Endothelial cell of umbilical vein (primary cell): Measurements from ENCODE around the gene VIM. TPM values are rescaled to one million over a fixed set of nuclear protein-coding genes. Genes with fewer than 3 reads are reported as not detected.

ENCODE experiments used
- BruUV-seq: library from RNA; stranded (reverse); fragments of 400-500 nt; replicated peaks from 2 replicates; lab custom pipeline; 2021; lab: Mats Ljungman, UMichigan
- CTCF ChIA-PET: fragments of 300-600, 350-600 bp; sonication (Branson Sonifier 250); formaldehyde crosslinking; loops from one replicate; lab custom pipeline; 2021; ENCODE audit warnings: antibody characterized with exemption, inconsistent platforms; lab: Charles Lee
- POLR2A ChIA-PET: fragments of 300-600, 350-600 bp; sonication (Branson Sonifier 250); formaldehyde crosslinking; loops from one replicate; lab custom pipeline; 2021; ENCODE audit warnings: antibody characterized with exemption, inconsistent platforms; lab: Charles Lee
- DNase-seq: peaks from one replicate; pipeline ENCODE4 v3.0.0-alpha.2; 2011; ENCODE audit warnings: low read depth, low spot score
- FAIRE-seq: peaks from 2 replicates; lab custom pipeline; 2011; peaks lifted over from hg19 to GRCh38; lab: Jason Lieb, UNC
- H2AFZ ChIP-seq: 2 replicates; pipeline ENCODE4 v1.6.0; 2012; ENCODE audit warnings: low read depth, low read length, control low read depth, inconsistent platforms
- H3K27ac ChIP-seq: 2 replicates; pipeline ENCODE4 v1.5.1; 2011; ENCODE audit warnings: low read depth, mild to moderate bottlenecking, control low read depth, low read length, moderate library complexity; ENCODE audit not compliant: insufficient read depth
- H3K27me3 ChIP-seq, 2 experiments: 2 replicates each; pipeline versions ENCODE4 v1.6.0 to v1.6.1; 2011; ENCODE audit warnings: low read length in 2 of 2, mixed read lengths in 1 of 2; ENCODE audit not compliant: control insufficient read depth in 2 of 2, insufficient read depth in 2 of 2
- H3K36me3 ChIP-seq, 2 experiments: 2 replicates in 1 of 2; 3 replicates in 1 of 2; pipeline ENCODE4 v1.5.1; 2011; ENCODE audit warnings: low read length in 2 of 2, mild to moderate bottlenecking in 1 of 2, moderate library complexity in 1 of 2; ENCODE audit not compliant: control insufficient read depth in 2 of 2, insufficient read depth in 2 of 2; ENCODE audit errors: extremely low read depth in 1 of 2
- H3K4me1 ChIP-seq: 3 replicates; pipeline ENCODE4 v1.5.1; 2011; ENCODE audit warnings: mild to moderate bottlenecking, low read length; ENCODE audit not compliant: control insufficient read depth, insufficient read depth; ENCODE audit errors: extremely low read depth
- H3K4me2 ChIP-seq: 2 replicates; pipeline ENCODE4 v1.6.1; 2011; ENCODE audit warnings: low read length, control low read depth, mixed read lengths; ENCODE audit not compliant: insufficient read depth
- H3K4me3 ChIP-seq, 3 experiments: fragments of 200-600 bp in 1 of 3; sonication (generic), shearing (Covaris generic) in 1 of 3; replicated peaks in 1 of 3; 2 replicates each; pipeline ENCODE4 v1.5.1; 2011 to 2016; ENCODE audit warnings: control low read depth in 3 of 3, low read length in 3 of 3, mild to moderate bottlenecking in 2 of 3, inconsistent platforms in 1 of 3, low read depth in 1 of 3, moderate library complexity in 1 of 3; ENCODE audit not compliant: insufficient read depth in 1 of 3
- H3K79me2 ChIP-seq: 2 replicates; pipeline ENCODE4 v1.6.0; 2012; ENCODE audit warnings: low read length, inconsistent platforms; ENCODE audit not compliant: control insufficient read depth, insufficient read depth
- H3K9ac ChIP-seq: replicated peaks from 2 replicates; pipeline ENCODE3; 2011; ENCODE audit warnings: low read length, control low read depth; ENCODE audit not compliant: insufficient read depth; ENCODE audit errors: extremely low read depth
- H3K9me1 ChIP-seq: replicated peaks from 3 replicates; pipeline ENCODE4 v1.6.0; 2011; ENCODE audit warnings: mild to moderate bottlenecking, low read length; ENCODE audit not compliant: control insufficient read depth, insufficient read depth; ENCODE audit errors: extremely low read depth
- H3K9me3 ChIP-seq: replicated peaks from 2 replicates; pipeline ENCODE4 v1.5.1; 2012; ENCODE audit warnings: low read length, inconsistent platforms; ENCODE audit not compliant: control insufficient read depth, insufficient read depth
- H4K20me1 ChIP-seq: replicated peaks from 2 replicates; pipeline ENCODE3; 2011; ENCODE audit warnings: mild to moderate bottlenecking, low read length; ENCODE audit not compliant: control insufficient read depth, insufficient read depth; ENCODE audit errors: extremely low read depth
- EZH2 ChIP-seq: IDR thresholded peaks from 2 replicates; pipeline ENCODE4 v1.6.1; 2012; ENCODE audit warnings: borderline replicate concordance, low read depth, mild to moderate bottlenecking, moderate library complexity, low read length, inconsistent platforms; ENCODE audit not compliant: severe bottlenecking
- FOS ChIP-seq: IDR thresholded peaks from 2 replicates; pipeline ENCODE4 v1.6.1; 2011; ENCODE audit warnings: mild to moderate bottlenecking, low read length, moderate library complexity, borderline replicate concordance; ENCODE audit not compliant: insufficient read depth
- GATA2 ChIP-seq: IDR thresholded peaks from 2 replicates; pipeline ENCODE4 v1.7.0; 2011; ENCODE audit warnings: low read depth, mild to moderate bottlenecking, moderate library complexity, mixed read lengths, low read length; ENCODE audit not compliant: insufficient read length, insufficient read depth
- JUN ChIP-seq: IDR thresholded peaks from 2 replicates; pipeline ENCODE4 v1.6.1; 2011; ENCODE audit warnings: borderline replicate concordance, low read depth; ENCODE audit not compliant: insufficient read length, insufficient read depth
- MAX ChIP-seq: IDR thresholded peaks from 2 replicates; pipeline ENCODE4 v1.6.1; 2011; ENCODE audit not compliant: insufficient read depth, insufficient read length
- MYC ChIP-seq: IDR thresholded peaks from one replicate; pipeline ENCODE4 v1.6.1; 2011; ENCODE audit warnings: mild to moderate bottlenecking, low read depth, low read length
- POLR2A ChIP-seq: IDR thresholded peaks from 2 replicates; pipeline ENCODE4 v1.6.1; 2012; ENCODE audit warnings: low read depth, mild to moderate bottlenecking, control low read depth, low read length
- POLR2AphosphoS5 ChIP-seq: IDR thresholded peaks from 2 replicates; pipeline ENCODE4 v1.6.1; 2012; ENCODE audit warnings: low read depth, mild to moderate bottlenecking, control low read depth, low read length, moderate library complexity; ENCODE audit not compliant: insufficient read depth
- dilution Hi-C: fragments of 300-500 bp; cut with MboI; formaldehyde crosslinking; loops from one replicate; pipeline ENCODE4 v1.15.0; 2019; ENCODE audit warnings: low sequenced_read_pairs; ENCODE audit not compliant: extremely low pct_ligation_motif_present
- intact Hi-C: fragments of 100-400 bp; cut with micrococcal nuclease; formaldehyde crosslinking; loops from one replicate; pipeline ENCODE4 v1.10.0; 2022
- polyA plus RNA-seq, 4 experiments: library from polyadenylated mRNA; depleted of rRNA in 3 of 4; stranded (reverse) in 3 of 4; unstranded in 1 of 4; fragments of >200 nt; gene quantifications; 2 replicates each; pipeline versions ENCODE4 v1.2.1 to v1.2.3, GENCODE V29; 2011 to 2012; ENCODE audit warnings: missing spikeins in 1 of 4
- total RNA-seq: library from RNA; stranded (reverse); gene quantifications from 2 replicates; pipeline ENCODE4 v1.2.3, GENCODE V29; 2021
- TF ChIP-seq, protein P1 (sequence below), 2 donors: IDR thresholded peaks; 1 replicate in 1 of 2; 2 replicates in 1 of 2; pipeline ENCODE4 v1.5.1; 2011; ENCODE audit warnings: low read length in 2 of 2, mild to moderate bottlenecking in 2 of 2, moderate library complexity in 2 of 2, control low read depth in 1 of 2, inconsistent platforms in 1 of 2, low read depth in 1 of 2; ENCODE audit not compliant: insufficient read depth in 1 of 2; ENCODE audit errors: extremely low read depth in 1 of 2

Gene VIM
- total and polyA plus RNA-seq, 2 donors (not counting 3 experiments of a cell fraction or from before 2014, with no cell fraction given): 5,699 to 5,781 TPM

DNA sequence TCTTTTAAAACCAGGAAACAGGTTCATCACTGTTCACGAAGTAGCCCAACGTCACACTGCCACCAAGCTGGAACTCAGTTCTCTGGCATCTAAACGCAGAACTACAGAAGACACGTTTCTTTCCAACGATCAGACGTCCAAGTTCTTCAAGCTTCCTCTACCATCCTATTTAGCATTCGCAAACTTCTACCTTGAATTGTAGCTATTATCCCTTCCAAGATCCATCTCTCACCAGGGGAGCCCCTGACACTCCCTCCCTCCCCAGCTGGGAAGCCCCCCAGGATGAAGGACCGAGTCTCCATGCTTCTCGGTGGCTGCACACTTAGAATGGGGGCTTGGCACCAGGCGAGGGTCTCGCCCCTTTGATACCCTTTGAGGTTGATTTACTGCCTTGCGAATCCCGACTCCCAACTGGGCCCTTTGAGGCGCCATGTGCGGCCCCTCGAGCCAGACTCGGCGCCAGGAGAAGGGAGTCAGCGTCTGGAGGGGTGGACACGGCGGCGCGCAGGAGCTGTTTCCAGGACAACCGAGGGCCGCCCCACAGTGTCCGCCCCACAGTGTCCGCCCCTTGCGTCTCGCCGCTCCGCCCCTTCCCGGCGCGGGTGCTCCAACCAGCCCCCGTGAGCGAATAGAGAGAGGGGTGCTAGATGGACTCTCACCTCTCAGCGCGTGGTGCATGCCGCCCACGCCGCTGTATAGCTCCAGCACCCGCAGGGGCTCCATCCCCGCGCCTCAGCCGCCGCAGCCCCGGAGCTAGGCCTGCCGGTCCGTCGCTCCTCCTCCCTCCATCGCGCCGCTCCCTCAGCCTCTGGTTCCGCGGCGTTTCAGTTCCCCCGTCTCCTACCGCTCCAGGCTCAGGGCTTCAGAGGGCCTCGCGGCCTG, 26.9 kb upstream of the VIM start, which contains the start of gene TRDMT1:
TRDMT1 (minus strand) TSS at position 761 of the 882 bp plus-strand sequence; CDS start at position 723, 38 bp downstream.
- peak within 1 kb of the TSS; percentile 100 for H3K4me2 ChIP-seq
- intact Hi-C loops: loop anchor here (1.0 to 2.0 kb wide), 8 partner anchors 15 to 358 kb away; partner anchors contain the start of gene VIM
- peak within 1 kb of the TSS; percentile 69 to 95 (median 91) for H3K4me3 ChIP-seq
- no peaks in the 10 kb centered on the region for H3K36me3 ChIP-seq
- DNase-seq: peak; percentile 91
- peaks cover 13% of the 10 kb centered on the region for H3K79me2 ChIP-seq
- FAIRE-seq: peak; percentile 90
- ChIA-PET POLR2A (interaction anchor here (0.7 to 3.2 kb wide), 9 partner anchors 11 to 344 kb away, joined by 3 to 33 read pairs (median 4); no protein-coding TSS in a partner anchor), CTCF (interaction anchor here (0.7 to 4.1 kb wide), 21 partner anchors 8 to 358 kb away, joined by 3 to 46 read pairs (median 4); partner anchors contain the start of gene VIM)
- H4K20me1 ChIP-seq: no peaks in the 10 kb centered on the region
- dilution Hi-C loops: no loop called here
- H2AFZ ChIP-seq: peak within 1 kb of the TSS; percentile 60
- peak within 1 kb of the TSS; percentile 100 for H3K27ac ChIP-seq
- no peaks in the 10 kb centered on the region for H3K9me3 ChIP-seq
- H3K27me3 ChIP-seq: no peaks in the 10 kb centered on the region
- no TSS peak for BruUV-seq
- no peaks in the 10 kb centered on the region for H3K9me1 ChIP-seq
- peak within 1 kb of the TSS; percentile 100 for H3K9ac ChIP-seq
- H3K4me1 ChIP-seq: peaks cover 28% of the 10 kb centered on the region
- TF ChIP-seq MAX (no peak), FOS (no peak), GATA2 (no peak), JUN (no peak), MYC (no peak), EZH2 (no peak), POLR2A (peak; percentile 86), POLR2AphosphoS5 (peak; percentile 74)
- TF ChIP-seq, protein P1, sequence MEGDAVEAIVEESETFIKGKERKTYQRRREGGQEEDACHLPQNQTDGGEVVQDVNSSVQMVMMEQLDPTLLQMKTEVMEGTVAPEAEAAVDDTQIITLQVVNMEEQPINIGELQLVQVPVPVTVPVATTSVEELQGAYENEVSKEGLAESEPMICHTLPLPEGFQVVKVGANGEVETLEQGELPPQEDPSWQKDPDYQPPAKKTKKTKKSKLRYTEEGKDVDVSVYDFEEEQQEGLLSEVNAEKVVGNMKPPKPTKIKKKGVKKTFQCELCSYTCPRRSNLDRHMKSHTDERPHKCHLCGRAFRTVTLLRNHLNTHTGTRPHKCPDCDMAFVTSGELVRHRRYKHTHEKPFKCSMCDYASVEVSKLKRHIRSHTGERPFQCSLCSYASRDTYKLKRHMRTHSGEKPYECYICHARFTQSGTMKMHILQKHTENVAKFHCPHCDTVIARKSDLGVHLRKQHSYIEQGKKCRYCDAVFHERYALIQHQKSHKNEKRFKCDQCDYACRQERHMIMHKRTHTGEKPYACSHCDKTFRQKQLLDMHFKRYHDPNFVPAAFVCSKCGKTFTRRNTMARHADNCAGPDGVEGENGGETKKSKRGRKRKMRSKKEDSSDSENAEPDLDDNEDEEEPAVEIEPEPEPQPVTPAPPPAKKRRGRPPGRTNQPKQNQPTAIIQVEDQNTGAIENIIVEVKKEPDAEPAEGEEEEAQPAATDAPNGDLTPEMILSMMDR (IDR thresholded peaks at IDR 0.05; ENCODE audit: extremely low read depth in 1 of 2, insufficient read depth in 1 of 2, low read depth in 1 of 2, low read length in 2 of 2): no peak
